ENCODE measurements around the gene SRSF9. TPM values are rescaled to one million over a fixed set of nuclear protein-coding genes. Genes with fewer than 3 reads are reported as not detected.
"Not testable (repeated sequence)": the region's sequence is repeated elsewhere in the genome, so short reads cannot be mapped to it uniquely, and the experiment has no call there.

The SRSF9 gene
- total RNA-seq, 3 donors from 2014 or later, result 117 to 140 (median 139) TPM

GRCh38 chr12:120495186-120495730, 25.7 kb upstream of the SRSF9 start:
- TF ChIP-seq, protein P1, sequence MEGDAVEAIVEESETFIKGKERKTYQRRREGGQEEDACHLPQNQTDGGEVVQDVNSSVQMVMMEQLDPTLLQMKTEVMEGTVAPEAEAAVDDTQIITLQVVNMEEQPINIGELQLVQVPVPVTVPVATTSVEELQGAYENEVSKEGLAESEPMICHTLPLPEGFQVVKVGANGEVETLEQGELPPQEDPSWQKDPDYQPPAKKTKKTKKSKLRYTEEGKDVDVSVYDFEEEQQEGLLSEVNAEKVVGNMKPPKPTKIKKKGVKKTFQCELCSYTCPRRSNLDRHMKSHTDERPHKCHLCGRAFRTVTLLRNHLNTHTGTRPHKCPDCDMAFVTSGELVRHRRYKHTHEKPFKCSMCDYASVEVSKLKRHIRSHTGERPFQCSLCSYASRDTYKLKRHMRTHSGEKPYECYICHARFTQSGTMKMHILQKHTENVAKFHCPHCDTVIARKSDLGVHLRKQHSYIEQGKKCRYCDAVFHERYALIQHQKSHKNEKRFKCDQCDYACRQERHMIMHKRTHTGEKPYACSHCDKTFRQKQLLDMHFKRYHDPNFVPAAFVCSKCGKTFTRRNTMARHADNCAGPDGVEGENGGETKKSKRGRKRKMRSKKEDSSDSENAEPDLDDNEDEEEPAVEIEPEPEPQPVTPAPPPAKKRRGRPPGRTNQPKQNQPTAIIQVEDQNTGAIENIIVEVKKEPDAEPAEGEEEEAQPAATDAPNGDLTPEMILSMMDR (IDR thresholded peaks at IDR 0.05), result no peak

DNA sequence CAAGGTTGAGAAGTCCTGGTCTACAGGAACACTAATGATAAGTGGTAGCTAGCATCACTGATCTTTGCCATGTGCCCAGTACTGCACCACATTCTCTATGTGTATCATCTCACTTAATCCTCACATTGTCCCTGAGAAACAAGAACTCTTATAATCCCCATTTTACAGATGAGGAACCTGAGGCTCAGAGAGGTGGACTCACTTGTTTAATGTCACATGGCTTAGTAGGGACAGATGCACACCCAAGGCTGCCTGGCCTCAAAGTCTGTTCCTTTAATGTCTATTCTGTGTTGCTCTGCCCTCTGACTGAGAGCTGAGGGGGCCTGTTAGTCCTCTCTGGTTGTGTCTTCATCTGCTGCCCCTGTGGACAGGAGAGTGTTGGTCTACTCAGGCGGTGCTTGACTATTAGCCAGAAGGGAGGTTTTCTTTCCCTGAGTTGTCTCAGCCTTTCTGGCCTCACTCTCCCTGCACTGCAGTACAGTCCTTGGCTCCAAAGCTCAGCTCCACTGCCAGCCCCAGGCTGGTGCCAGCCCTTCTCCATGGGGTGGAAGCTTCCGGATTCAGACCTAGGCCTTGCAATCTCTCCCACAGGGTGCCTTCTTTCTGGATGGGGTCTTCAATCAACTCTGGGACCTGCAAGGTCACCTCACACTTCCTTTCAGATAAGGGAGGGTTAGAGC, 21.4 kb upstream of the SRSF9 start:
- DNase-seq, result no peak
- Histone ChIP-seq H3K9me3 (no peaks in the 10 kb centered on the region), H3K4me1 (ENCODE audit: low read depth) (no peaks in the 10 kb centered on the region), H3K4me3 (no peak overlapping the region), H3K36me3 (ENCODE audit: low read depth) (no peaks in the 10 kb centered on the region)
- ATAC-seq, result no peak
- intact Hi-C loops (cut with DNase I, micrococcal nuclease), result no loop called here
- TF ChIP-seq, protein P1 (IDR thresholded peaks at IDR 0.05), result no peak

More at GRCh38 chr12:120495186-120495730, 25.7 kb upstream of the SRSF9 start:
- intact Hi-C loops (cut with DNase I, micrococcal nuclease), result loop anchor here in 1 of 2 donors (5.0 kb wide), 1 partner anchor 42 kb away; no protein-coding TSS in a partner anchor
- no peaks in the 10 kb centered on the region for H3K9me3 ChIP-seq
- DNase-seq (peak in 1 of 3 donors; percentile 14), ATAC-seq (peak; percentile 9)
- H3K36me3 ChIP-seq (ENCODE audit: low read depth), result no peaks in the 10 kb centered on the region
- H3K4me1 ChIP-seq (ENCODE audit: low read depth), result peaks cover 10% of the 10 kb centered on the region
- peak overlapping the region; percentile 92 for H3K4me3 ChIP-seq

DNA sequence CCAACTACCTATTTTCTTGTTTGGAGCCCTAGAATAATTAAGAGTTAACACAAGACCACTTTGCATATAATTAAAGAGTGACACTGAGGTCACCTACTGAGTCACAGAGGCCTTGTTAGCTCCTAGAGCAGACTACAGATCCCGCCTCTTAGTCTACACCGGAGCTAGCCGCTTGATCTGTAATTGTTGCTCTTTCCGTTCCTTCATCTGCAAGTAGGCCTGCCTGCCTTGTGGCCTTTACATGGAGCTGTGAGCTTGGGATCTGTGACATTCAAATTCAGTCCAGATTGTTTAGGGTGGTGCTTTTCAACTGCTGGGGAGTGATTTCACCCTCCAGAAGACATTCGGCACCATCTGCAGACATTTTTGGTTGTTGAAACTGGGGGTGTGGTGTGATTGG, 20.8 kb upstream of the SRSF9 start:
- TF ChIP-seq, protein P1 (IDR thresholded peaks at IDR 0.05), result no peak
- H3K9me3 ChIP-seq, result no peaks in the 10 kb centered on the region
- no peaks in the 10 kb centered on the region for H3K36me3 ChIP-seq (ENCODE audit: low read depth)
- DNase-seq (no peak), ATAC-seq (no peak)
- intact Hi-C loops (cut with DNase I, micrococcal nuclease), result no loop called here
- H3K4me3 ChIP-seq, result no peak overlapping the region
- no peaks in the 10 kb centered on the region for H3K4me1 ChIP-seq (ENCODE audit: low read depth)

GRCh38 chr12:120489018-120489417, 19.5 kb upstream of the SRSF9 start:
- no peaks in the 10 kb centered on the region for H3K4me1 ChIP-seq (ENCODE audit: low read depth)
- no peaks in the 10 kb centered on the region for H3K36me3 ChIP-seq (ENCODE audit: low read depth)
- H3K4me3 ChIP-seq, result no peak overlapping the region
- no peaks in the 10 kb centered on the region for H3K9me3 ChIP-seq
- ATAC-seq (peak; percentile 89), DNase-seq (peak in 1 of 3 donors; percentile 45)
- intact Hi-C loops (cut with DNase I, micrococcal nuclease), result no loop called here
- TF ChIP-seq, protein P1 (IDR thresholded peaks at IDR 0.05), result no peak

- Histone ChIP-seq H3K9me3 (no peaks in the 10 kb centered on the region), H3K4me1 (ENCODE audit: low read depth) (no peaks in the 10 kb centered on the region), H3K4me3 (no peak overlapping the region), H3K36me3 (ENCODE audit: low read depth) (no peaks in the 10 kb centered on the region)
- ATAC-seq (no peak), DNase-seq (no peak)
- TF ChIP-seq, protein P1 (IDR thresholded peaks at IDR 0.05), result no peak
- intact Hi-C loops (cut with DNase I, micrococcal nuclease), result no loop called here
Observed at GRCh38 chr12:120488057-120488640, 18.6 kb upstream of the SRSF9 start.

GRCh38 chr12:120487552-120487951, 18.0 kb upstream of the SRSF9 start:
- intact Hi-C loops (cut with DNase I, micrococcal nuclease); H3K4me3 ChIP-seq; H3K4me1 ChIP-seq (ENCODE audit: low read depth); H3K9me3 ChIP-seq; DNase-seq; ATAC-seq; H3K36me3 ChIP-seq (ENCODE audit: low read depth): not testable (repeated sequence)
